ENCODE data around the gene IFITM1.
"Not testable (repeated sequence)": the region's sequence is repeated elsewhere in the genome, so short reads cannot be mapped to it uniquely, and the experiment has no call there.

Gene IFITM1

DNA sequence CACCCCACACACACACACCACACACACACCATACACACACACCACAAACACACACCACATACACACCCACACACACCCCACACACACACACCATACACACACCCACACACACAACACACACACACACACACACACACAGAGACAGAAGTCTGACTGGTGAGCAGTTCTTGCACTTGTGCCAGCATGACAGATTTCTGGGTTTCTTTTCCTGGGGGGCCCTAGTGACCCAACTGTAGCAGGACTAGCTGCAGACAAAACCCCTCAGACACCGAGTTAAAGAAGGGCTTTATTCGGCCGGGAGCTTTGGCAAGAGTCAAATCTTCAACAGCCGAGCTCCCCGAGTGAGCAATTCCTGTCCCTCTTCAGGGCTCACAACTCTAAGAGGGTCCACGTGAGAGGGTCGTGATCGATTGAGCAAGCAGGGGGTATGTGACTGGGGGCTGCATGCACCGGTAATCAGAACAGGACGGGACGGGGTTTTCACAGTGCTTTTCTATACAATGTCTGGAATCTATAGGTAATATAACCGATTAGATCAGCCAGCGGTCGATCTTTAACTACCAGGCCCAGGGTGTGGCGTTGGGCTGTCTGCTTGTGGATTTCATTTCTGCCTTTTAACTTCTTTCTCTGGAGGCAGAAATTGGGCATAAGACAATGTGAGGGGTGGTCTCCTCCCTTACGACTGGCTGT is 36.3 kb downstream of the IFITM1 start:
- not testable (repeated sequence) for DNase-seq

DNA sequence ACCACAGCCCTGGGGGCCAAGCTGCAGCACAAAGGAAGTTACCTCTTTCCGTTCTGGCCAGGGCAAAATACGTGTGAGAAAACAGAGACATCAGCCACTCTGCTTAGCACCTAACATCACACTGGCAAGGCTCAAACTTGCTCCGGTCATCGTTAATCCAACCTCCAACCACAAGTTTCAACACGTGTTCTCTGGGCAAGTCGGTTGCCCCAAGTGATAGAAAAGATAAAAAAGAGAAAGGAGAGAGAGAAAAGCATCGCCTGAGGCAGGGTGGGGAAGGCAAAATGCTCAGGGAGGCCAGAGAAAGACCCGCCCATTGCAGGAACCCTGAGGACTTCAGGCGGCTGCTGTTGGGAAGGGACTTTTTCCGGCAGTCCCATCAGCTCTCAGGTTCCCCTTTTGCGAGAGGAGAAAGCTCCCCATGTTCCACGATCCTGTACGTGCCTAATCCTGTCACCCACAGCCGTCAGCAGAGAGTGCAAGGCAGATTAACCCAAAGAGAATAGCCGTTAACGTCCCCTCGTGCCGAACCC is 36.9 kb downstream of the IFITM1 start:
- DNase-seq, result no peak

DNA sequence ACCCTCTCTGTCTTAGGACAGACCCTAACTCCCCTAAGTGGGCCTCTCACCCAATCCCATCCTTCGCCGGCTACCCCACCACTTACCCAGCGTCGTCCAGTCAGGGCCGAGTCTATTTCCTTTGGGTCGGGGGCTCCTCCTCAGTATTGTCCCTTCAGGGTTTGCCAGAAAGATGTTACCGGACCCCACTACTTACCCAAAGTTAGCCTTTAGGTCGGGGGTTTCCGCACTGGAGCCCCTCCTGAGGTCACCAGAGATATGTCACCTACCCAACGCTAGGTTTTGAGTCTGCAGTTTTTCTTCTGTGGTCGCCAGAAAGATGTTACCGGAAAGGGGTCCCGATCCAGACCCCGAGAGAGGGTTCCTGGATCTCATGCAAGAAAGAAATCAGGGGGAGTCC is 37.6 kb downstream of the IFITM1 start:
- DNase-seq, result no peak

DNA sequence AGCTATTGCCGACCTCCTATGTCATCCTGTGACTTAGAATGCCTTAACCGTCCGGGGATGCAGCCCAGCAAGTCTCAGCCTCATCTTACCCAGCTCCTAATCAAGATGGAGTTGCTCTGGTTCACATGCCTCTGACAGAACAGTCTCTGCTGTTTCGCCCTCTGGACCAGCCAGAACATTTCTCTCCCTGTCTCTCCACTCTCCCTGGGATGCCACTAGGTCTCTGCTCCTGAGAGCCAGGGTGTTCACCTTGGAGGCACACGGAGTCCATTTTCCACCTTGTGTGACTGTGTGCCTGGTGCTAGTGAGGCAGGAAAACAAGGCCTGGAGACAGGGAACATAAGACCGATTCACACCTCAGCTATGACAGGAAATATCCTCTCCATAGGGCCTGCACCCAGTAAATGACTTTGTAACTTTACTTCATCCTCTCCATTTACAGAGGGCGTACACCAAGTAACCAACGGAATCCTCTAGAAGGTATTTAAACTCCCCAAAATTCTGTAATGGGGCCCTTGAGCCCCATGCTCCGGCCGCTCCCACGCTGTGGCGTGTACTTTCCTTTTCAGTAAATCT is 38.7 kb downstream of the IFITM1 start:
- no peak for DNase-seq

DNA sequence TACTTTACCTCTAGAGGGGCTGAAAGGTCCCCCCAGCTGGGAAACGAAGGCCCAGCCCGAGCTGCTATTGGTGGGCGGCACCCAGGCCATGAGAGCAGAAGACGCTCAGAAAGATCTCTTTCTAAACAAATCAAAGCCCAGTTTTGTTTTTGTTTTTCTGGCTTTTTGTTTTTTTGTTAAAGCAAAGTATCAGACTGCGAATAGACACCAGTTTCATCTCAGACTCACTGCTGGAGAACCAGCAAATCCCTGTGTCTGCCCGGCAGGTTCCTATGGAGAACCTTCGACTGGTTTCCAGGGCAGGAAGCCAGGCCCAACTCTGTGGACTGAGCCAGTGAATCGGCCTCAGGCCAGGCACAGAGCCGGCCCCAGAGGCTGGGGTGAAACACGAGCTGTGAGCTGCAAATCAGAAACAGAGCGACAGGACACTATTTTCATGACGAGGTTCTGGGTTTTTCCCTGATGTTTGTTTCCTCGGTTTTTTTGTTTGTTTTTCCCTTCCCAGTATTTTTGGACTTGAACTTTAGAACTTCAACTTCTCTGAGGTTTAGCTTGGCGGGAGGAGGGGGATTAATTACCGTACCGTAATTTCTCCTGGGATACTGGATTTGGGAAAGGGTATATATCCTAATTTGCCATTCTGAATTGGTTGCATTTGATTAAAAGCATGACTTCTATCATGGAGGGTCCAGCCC is 39.5 kb downstream of the IFITM1 start:
- no peak for DNase-seq

DNA sequence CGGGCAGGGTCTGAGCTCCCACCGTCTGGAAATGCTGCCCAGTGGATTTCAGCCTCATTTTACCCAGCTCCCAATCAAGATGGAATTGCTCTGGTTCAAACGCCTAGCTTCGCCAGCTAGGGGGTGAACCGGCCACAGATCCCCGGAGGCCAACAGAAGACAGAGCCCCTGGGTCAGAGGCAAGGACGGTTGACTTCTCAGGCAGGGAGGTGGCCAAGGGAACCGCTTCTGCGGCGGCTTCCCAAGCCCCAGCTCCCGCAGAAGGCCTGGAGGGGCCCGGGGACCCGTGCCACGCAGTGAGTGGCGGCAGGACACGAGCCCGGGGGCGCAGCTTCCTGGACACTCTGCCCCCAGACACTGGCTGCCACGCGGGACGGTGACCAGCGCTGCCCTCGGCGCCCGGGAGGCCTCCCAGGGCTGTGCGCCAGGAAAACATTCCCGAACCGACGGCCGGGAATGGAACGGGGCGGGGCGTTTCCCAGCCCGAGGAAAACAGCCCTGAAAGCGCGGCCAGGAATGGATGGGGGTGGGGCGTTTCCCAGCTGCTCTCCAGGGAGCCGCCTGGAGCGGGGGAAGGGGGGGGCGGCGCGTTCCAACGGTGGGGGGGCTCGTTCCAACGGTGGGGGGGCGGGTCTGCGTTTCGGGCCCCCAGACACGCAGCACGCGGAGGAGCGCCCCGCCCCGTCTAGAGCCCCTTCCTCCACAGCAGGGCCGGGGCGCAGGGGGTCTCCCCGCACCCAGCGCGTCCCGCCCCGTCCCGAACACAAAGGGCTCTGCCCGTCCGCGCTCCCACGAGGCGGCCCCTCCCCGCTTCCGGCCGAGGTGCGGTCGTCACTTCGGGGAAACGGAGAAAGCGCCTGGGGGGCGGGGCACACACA is 42.0 kb downstream of the IFITM1 start:
- DNase-seq, result peak in 2 of 3 experiments; percentile 27 to 49

DNA sequence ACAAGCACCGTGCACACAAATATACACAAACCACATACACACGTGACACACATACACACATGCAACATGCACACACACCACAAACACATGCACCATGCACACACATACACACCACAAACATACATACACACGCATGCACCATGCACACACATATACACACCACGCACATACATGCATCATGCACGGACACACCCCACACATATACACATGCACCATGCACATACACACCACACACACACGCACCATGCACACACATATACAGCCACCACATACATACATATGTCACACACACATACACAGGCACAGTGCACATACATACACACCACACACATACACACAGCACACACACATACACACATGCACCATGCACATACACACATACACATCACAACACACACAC is 42.8 kb downstream of the IFITM1 start:
- no peak for DNase-seq

DNA sequence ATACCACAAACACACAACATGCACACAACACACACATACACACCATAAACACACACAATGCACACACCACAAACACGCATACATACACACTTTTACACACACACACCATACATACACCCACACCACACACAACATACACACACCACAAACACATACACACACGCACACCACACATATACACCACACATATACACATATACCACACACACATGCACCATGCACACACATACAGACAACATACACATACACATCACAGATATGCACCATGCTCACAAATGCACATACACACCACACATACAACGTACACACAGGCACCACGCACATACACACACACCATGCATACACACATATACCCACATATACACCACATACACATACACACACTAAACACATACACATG is 43.7 kb downstream of the IFITM1 start:
- no peak for DNase-seq

DNA sequence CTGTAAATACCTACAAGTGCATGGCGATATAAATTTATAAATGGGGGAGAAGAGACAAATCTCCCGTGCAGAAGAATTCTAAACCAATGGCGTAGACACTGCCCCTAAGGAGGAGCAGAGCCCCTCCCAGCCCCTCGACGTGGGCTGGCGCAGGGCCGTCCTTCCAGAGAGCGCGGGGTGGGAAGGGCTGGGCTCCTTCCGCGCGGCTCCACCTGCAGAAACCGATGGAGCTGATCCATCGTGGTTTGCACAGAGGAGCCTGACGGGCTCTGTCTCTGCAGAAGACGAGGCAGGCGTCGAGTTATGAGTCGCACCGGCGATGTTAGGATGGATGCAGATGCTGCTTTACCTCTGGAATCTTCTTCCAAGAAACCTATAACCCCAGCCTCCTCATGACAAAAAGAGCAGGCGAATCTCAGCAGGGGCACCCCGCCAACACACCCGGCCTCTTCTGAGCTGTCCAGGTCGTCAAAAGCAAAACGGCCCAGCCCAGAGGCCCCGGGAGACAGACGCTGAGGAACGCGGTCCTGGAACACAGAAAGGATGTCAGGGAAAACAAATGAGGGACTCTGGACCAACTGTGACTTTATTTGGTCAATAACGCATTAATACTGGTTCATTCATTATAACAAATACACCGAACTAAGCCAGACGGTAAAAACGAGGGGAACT is 44.4 kb downstream of the IFITM1 start:
- no peak for DNase-seq

DNA sequence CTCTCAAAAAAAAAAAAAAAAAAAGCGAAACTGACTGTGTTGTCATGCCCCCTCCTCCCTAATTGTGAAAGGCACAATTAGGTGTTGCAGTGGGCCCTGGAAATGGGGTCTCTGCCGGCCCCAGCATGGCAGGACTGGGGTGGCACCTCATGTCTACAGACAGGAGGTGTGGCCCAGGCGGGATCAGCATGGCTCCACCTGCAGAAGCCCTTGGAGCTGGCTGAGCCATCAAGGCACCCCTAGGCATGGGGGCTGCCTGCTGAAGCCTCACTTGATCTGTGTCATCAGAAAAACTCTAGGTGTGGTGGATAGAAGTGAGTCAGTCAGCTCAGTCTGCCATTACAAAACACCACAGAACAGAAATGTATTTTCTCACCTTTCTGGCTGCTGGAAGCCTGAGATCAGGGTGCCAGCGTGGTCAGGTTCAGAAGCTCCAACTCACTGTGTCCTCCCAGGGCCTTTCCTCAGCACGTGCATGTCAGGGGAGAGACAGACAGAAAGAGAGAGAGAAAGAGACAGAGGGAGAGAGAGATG is 45.4 kb downstream of the IFITM1 start:
- no peak for DNase-seq

DNA sequence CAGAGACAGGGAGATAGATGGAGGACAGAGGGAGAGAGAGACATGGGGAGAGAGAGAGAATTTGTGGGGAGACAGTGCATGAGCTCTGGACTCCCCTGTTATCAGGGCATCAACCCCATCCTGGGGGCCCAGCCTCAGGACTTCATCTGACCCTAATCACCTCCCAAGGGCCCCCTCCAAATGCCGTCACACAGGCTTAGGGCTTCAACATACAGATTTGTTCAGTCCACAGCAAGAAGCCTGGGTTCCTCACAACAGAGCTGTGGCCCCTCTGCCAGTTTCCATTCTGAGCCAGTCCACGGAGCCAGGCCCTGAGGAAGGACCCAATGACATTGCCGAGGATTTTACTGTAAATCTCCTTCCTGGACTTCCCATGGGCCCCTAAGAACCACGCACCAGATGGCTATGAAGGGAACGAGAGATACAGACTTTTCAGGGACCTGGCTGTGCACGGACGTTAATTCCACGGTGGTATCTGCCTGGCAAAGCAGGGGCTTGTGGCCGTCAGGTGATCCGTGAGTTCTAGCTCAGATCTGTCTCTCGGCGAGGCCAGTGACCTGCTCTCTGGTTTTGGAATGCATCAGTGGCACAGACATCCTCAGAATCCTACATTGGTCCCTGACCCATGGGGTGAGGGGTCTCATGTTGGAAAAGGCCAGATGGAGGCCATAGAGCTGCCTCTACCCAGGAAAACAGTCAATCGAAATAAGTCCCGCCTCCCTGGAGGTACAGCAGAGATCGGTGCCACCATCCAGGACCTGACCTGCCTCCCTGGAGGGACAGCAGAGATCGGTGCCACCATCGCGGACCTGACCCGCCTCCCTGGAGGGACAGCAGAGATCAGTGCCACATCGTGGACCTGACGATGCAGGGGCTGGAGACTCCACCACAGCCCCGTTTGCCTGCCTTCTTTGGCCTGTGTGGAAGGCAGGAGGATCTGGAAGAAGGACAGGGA is 46.8 kb downstream of the IFITM1 start:
- no peak for DNase-seq

DNA sequence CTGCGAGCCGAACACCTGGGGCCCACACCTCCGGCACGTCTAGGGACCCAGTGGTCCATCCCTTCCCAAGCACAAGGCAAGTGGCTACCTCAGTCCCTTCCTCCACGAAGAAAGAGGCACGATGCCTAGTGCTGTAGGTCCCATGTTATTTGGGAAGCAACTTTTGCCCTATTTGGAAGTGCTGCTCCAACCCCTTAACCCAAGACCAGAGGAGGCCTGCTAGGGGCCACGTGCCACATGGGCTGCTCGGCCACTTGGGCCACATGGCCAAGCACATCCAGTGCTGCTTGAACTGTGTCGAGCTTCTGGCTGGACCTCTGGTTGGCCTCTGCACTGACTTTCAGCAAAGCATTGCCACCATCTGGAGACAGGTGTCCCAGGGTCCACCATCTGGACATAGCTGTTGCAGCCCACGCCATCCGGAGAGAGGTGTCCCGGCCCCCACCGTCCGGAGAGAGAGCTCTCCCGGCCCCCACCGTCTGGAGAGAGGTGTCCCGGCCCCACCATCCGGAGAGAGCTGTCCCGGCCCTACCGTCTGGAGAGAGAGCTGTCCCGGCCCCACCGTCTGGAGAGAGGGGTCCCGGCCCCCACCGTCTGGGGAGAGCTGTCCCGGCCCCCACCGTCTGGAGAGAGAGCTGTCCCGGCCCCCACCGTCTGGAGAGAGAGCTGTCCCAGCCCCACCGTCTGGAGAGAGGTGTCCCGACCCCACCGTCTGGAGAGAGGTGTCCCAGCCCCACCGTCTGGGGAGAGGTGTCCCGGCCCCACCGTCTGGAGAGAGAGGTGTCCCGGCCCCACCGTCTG is 49.0 kb downstream of the IFITM1 start:
- no peak for DNase-seq

DNA sequence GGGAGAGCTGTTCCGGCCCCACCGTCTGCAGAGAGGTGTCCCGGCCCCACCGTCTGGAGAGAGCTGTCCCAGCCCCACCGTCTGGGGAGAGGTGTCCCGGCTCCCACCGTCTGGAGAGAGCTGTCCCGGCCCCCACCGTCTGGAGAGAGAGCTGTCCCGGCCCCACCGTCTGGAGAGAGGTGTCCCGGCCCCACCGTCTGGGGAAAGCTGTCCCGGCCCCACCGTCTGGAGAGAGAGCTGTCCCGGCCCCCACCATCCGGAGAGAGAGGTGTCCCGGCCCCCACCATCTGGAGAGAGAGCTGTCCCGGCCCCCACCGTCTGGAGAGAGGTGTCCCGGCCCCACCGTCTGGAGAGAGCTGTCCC is 49.6 kb downstream of the IFITM1 start:
- DNase-seq, result not testable (repeated sequence)

DNA sequence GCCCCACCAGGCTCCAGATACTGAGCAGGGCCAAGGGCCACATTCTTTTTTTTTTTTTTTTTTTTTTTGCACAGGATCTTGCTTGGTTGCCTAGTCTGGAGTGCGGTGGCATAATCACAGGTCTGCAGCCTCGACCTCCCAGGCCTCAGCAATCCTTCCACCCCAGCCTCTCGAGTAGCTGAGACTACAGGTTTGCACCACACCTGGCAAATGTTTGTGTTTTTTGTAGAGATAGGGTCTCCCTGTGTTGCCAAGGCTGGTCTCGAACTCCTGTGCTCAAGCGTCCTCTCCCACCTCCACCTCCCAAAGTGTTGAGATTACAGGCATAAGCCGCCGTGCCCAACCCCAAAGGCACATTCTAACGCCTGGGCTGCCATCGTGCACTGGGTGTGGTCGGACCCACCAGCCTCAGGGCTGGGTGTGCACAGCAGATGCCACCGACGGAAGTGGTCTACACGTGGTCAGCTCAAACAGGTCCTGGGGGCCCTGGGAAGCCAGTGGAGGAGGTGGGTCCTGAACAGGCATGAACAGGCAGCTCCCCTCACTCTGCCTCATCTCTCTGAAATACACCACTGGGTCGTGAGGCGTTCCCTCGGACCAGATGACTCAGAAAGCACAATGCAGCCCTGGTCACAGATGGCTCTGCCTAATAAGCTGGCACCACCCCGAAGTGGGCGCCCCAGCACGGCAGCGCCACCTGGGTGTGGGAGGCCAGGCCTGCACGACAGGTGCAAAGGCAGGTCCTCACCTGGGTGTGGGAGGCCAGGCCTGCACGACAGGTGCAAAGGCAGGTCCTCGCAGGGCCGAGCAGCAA is 50.3 kb downstream of the IFITM1 start:
- peak; percentile 36 to 57 (median 39) for DNase-seq
